GM12872 (cell line): ENCODE data around the gene NMB.

Experiments used
- TF ChIP-seq, protein P1 (sequence below): IDR thresholded peaks from 3 replicates; pipeline ENCODE4 v1.5.1; 2011; ENCODE audit warnings: low read depth, mild to moderate bottlenecking, low read length, moderate library complexity; ENCODE audit not compliant: insufficient read depth

The NMB gene

DNA sequence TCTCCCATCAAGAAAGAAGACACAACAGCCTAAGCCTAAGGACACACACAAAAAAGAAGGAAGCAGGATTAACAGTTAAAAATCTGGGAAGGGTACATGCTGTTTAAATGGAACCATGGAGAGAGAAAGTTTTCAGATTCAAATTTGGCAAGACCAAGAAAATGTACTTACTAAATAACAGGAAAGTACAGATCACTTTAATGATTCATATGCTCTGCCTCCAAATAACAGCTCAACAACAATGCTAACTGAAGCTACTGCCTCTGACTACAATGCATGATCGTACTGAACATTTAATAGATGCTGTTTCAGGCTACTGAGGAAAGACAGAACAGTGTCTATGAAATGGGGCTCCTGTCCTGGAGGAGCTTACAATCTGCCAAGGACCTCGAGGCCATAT is 8.4 kb upstream of the NMB start:
- TF ChIP-seq, protein P1, sequence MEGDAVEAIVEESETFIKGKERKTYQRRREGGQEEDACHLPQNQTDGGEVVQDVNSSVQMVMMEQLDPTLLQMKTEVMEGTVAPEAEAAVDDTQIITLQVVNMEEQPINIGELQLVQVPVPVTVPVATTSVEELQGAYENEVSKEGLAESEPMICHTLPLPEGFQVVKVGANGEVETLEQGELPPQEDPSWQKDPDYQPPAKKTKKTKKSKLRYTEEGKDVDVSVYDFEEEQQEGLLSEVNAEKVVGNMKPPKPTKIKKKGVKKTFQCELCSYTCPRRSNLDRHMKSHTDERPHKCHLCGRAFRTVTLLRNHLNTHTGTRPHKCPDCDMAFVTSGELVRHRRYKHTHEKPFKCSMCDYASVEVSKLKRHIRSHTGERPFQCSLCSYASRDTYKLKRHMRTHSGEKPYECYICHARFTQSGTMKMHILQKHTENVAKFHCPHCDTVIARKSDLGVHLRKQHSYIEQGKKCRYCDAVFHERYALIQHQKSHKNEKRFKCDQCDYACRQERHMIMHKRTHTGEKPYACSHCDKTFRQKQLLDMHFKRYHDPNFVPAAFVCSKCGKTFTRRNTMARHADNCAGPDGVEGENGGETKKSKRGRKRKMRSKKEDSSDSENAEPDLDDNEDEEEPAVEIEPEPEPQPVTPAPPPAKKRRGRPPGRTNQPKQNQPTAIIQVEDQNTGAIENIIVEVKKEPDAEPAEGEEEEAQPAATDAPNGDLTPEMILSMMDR, result no peak

DNA sequence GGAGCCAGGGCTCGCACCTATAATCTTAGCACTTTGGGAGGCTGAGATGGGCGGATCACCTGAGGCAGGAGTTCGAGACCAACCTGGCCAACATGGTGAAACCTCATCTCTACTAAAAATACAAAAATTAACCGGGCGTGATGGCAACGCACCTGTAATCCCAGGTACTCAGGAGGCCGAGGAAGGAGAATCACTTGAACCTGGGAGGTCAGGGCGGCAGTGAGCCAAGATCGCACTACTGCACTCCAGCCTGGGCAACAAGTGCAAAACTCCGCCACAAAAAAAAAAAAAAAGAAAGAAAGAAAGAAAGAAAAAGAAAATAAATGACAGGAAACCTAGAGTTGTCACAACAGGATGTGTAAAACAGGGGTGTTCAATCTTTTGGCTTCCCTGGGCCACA is 3.0 kb upstream of the NMB start:
- TF ChIP-seq, protein P1, result no peak

DNA sequence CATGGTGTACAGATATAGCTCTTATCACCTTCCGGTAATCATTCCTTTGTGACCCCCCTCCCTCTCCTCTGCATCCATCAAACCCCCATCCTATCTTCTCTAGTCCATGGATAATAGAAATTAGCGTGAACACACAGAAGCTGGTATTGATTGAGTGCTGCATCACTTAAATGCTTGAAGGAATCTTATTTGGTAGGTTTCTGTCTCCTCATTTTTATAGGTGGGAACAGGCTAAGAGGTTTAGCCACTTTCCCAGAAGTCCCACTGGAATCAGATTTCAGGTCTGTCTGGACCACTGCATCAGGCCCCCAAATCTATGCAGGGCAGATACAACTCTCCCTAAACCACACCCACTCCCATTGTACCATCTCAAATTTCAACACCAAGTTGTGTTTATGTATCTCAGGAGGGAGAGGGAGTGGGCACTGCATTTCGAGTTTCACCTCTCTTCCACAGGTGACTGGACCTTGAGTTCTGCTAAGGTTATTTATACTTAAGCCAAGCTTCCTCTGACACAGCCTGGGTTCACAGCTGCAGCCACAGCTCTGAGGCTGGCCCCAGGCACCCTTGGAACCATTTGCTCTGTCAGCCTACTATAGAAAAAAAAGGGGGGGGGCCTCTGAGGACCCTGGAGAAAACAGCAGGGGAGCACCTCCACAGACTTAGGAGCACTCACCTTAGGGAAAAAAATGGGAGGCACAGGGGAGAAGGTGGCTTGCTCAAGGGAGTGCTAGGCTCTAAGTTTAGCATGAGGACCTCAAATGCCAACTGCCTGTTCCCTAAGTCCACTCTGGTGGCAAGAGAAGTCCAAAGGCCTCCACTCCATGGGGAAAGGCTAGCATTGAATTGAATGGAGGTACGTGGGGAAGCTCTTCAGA is 2.1 kb upstream of the NMB start:
- TF ChIP-seq, protein P1, result no peak

DNA sequence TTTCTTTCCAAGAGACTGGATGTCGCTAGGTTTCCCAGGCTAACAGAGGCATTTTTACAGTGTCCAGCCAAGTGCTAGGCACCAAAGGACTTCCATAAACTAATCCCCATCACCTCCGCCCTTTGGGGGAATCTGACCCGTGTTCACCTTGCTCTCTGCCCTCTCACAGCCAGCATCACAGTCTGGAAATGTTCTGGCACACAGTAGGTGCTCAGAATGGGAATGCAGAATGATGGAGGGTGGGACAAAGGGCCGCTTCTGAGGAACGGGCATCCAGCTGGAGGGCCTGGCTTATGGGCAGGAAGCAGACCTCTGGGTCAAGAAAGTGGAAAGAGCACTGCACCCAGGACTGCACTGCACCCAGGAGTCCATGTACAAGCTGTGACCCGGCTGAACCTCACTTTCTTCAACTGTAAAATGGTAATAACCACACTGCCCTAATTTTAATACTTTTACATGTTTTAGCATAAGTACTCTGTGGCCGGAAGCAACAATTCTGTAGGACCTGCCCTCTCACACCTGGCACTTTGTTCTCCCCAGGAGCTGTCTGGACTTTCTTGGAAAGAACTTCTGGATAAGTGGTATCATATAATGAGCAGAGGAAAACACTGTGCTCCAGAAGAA is 901 bp upstream of the NMB start:
- TF ChIP-seq, protein P1, result no peak

DNA sequence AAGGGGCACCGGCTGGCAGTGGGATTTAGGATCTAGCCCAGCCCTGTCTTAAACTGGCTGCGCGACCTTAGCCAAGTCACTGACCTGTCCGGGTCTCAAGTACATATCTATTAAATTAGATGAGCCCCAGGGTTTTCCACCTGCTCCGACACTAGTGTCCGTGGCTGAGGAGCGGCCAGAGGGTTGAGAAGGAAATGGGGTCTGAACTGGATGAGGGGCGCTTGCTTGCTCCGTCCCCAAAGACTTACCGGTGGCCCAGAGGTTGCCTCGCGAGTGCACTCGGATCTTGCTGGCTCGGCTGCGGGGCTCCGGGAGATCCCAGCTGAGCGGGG is 285 bp downstream of the NMB start:
- TF ChIP-seq, protein P1, result no peak

DNA sequence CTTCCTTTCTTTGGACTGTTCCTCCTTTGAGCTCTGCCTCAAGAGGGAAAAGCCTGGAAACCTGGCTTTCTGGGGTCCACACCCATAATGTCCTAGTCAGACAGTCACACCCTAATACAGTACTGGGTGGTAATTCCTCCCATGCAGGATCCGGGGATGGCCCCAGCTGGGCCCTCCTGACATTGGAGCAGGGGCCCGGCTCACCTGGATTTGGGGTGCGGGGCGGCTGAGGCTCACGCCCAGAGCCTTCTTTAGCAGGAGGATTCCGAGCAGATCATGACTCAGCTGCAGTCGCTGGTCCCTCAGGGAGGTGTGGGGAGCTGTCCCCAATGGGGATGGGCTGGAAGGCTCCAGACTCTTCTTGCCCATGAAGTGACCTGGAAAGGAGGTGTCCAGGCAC is 1.0 kb downstream of the NMB start:
- TF ChIP-seq, protein P1, result no peak

DNA sequence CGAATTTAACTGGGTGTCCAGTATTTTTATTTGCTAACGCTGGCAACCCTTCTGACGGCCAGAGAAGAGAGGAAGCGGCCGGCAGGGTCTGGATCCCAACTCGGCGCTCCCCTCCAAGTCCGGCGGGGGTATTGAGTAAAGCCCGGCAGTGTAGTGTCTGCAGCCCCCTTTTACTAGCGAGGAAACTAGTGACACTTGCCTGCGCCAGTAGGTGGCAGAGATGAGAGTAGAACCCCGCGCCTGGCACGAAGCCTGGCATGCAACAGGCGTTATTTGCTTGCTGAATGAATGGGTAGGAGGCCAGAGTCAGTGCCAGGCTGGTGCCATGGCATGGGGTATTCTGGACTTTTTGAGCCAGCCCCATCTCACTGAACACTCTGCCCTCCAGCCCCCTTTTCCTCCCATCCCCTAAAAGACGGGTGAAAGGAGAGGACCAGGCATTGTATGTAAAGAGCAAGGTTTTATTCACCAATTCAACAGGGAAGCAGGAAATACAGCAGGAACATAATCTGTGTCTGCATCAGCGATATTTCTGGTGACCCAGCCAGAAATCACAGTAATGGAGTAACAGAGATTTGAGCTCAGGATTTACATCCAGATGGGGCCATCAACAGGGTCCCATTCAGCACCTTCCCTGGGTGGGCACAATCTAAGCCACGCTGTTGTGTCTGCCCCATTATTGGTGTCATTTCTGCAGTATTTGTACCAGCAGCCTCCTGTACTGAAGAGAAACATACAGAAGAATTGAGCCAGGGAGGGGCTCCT is 3.1 kb downstream of the NMB start:
- TF ChIP-seq, protein P1, result peak; percentile 77
